HepG2 (cell line): Measurements from ENCODE around the gene UGT1A4. TPM values are rescaled to one million over a fixed set of nuclear protein-coding genes. Genes with fewer than 3 reads are reported as not detected.

Experiments
- EZH2 ChIP-seq: conservative IDR thresholded peaks from 2 replicates; pipeline ENCODE4 v1.6.1; 2012; ENCODE audit warnings: mild to moderate bottlenecking, low read depth, low read length, moderate library complexity
- HNRNPUL1 ChIP-seq: fragments of 200-400 bp; formaldehyde crosslinking; IDR thresholded peaks from 2 replicates; pipeline ENCODE4 v1.6.1; 2017; ENCODE audit warnings: low read depth, mild to moderate bottlenecking, low read length, moderate library complexity
- KIAA2018 ChIP-seq: sonication (generic); formaldehyde crosslinking; IDR thresholded peaks from 2 replicates; pipeline ENCODE4 v1.5.0; 2020; ENCODE audit warnings: mild to moderate bottlenecking, missing genetic modification reagents, borderline replicate concordance
- MTERF4 ChIP-seq: sonication (generic); formaldehyde crosslinking; IDR thresholded peaks from 2 replicates; pipeline ENCODE4 v1.8.0; 2023; ENCODE audit warnings: mild to moderate bottlenecking, missing genetic modification reagents
- PAXIP1 ChIP-seq: sonication (generic); formaldehyde crosslinking; conservative IDR thresholded peaks from 2 replicates; pipeline ENCODE4 v1.4.0; 2020; ENCODE audit warnings: mild to moderate bottlenecking, missing genetic modification reagents, moderate library complexity
- PRDM10 ChIP-seq: sonication (generic); formaldehyde crosslinking; IDR thresholded peaks from 2 replicates; pipeline ENCODE4 v1.4.0; 2020; ENCODE audit warnings: low read depth, missing genetic modification reagents
- ZNF556 ChIP-seq: sonication (generic); formaldehyde crosslinking; IDR thresholded peaks from 2 replicates; pipeline ENCODE4 v1.4.0; 2020; ENCODE audit warnings: mild to moderate bottlenecking, missing genetic modification reagents, borderline replicate concordance
- ZNF558 ChIP-seq: sonication (generic); formaldehyde crosslinking; IDR thresholded peaks from 2 replicates; pipeline ENCODE4 v1.9.0; 2022; ENCODE audit warnings: mild to moderate bottlenecking, missing genetic modification reagents, borderline replicate concordance
- polyA plus RNA-seq, 8 experiments: library from polyadenylated mRNA; depleted of rRNA in 3 of 8; stranded (reverse) in 7 of 8; unstranded in 1 of 8; fragments of >200 nt; fragmentation: Illumina TruSeq in 4 of 8; extraction: Trizol in 4 of 8; gene quantifications; 2 replicates each; pipeline versions ENCODE4 v1.2.1 to v1.2.3, GENCODE V29; 2011 to 2016; ENCODE audit warnings: low read depth in 4 of 8, missing spikeins in 1 of 8, mixed read lengths in 1 of 8; ENCODE audit not compliant: insufficient read depth in 1 of 8
- total RNA-seq, 5 experiments: library from RNA; depleted of rRNA; stranded (reverse); fragments of >200 nt; fragmentation: Illumina TruSeq; extraction: Trizol; gene quantifications; 2 replicates each; pipeline ENCODE4 v1.2.3, GENCODE V29; 2016; ENCODE audit warnings: low read depth in 1 of 5

The UGT1A4 gene
- total and polyA plus RNA-seq, 2 of the 13 experiments (the other 11 are each of a cell fraction or from before 2014, with no cell fraction given) = not detected

GRCh38 chr2:233745073-233745755 is 26.7 kb downstream of the UGT1A4 start (continued):
- no peak for TF ChIP-seq KIAA2018
- peak; percentile 24; the same call in 1 of the 2 replicates for TF ChIP-seq MTERF4 (CRISPR knock-in tag)
- no peak for TF ChIP-seq EZH2
- peak; percentile 75; the same call in 1 of the 2 replicates for TF ChIP-seq ZNF556 (CRISPR knock-in tag)
- peak; percentile 80 for TF ChIP-seq HNRNPUL1
- no peak for TF ChIP-seq ZNF558 (CRISPR knock-in tag)
- TF ChIP-seq PRDM10 (CRISPR knock-in tag) = 0 out of 2 replicates have a peak, but pooled peaks have one; percentile 42
- peak; percentile 99 for TF ChIP-seq PAXIP1
